Mucosa of descending colon (tissue), 3 donors: ENCODE measurements around the gene SLC35G4. TPM values are rescaled to one million over a fixed set of nuclear protein-coding genes. Genes with fewer than 3 reads are reported as not detected.

Experiments used
- ATAC-seq: fragments of 200-7000 bp; cut with Tn5 transposase; one replicate; pipeline ENCODE4 v1.9.1; 2020; ENCODE audit warnings: mild to moderate bottlenecking, moderate library complexity
- DNase-seq, 3 donors: peaks; one replicate each; pipeline ENCODE4 v3.0.0-alpha.2; 2020
- H3K36me3 ChIP-seq: fragments of 200-600 bp; one replicate; pipeline ENCODE4 v1.8.0; 2021; ENCODE audit warnings: low read depth, mild to moderate bottlenecking
- H3K4me1 ChIP-seq: fragments of 200-600 bp; one replicate; pipeline ENCODE4 v1.8.0; 2021; ENCODE audit warnings: low read depth, mild to moderate bottlenecking
- H3K4me3 ChIP-seq: fragments of 200-600 bp; one replicate; pipeline ENCODE4 v1.8.0; 2021; ENCODE audit warnings: mild to moderate bottlenecking
- H3K9me3 ChIP-seq: fragments of 200-600 bp; one replicate; pipeline ENCODE4 v1.8.0; 2021; ENCODE audit warnings: mild to moderate bottlenecking
- intact Hi-C, 2 donors: fragments of 100-400 bp; cut with DNase I in 1 of 2; cut with micrococcal nuclease in 1 of 2; formaldehyde crosslinking; loops; one replicate each; pipeline versions ENCODE4 v1.11.0 to v1.11.1; 2022; cut with DNase I, micrococcal nuclease
- total RNA-seq, 3 donors: library from RNA; stranded (reverse); fragmentation: NEBNext Ultra II Directional in 2 of 3; extraction: Animal tissue kit (Norgen Biotek cat#: 25700) in 2 of 3; gene quantifications; one replicate each; pipeline versions ENCODE4 v1.2.1 to v1.2.4, GENCODE V29; 2021 to 2023
- TF ChIP-seq, protein P1 (sequence below): fragments of 200-600 bp; IDR thresholded peaks from one replicate; pipeline ENCODE4 v1.8.0; 2022; ENCODE audit warnings: antibody characterized with exemption, mild to moderate bottlenecking
- donor health status: DM: no; HTN: no; CAD: no; lungs with moderate emphysema.
- donor health status: DM: no; HTN: no; CAD: no.
- donor health status: DM: no; HTN: yes; CAD: no.

SLC35G4 gene
- total RNA-seq, 3 donors from 2014 or later: not detected

DNA sequence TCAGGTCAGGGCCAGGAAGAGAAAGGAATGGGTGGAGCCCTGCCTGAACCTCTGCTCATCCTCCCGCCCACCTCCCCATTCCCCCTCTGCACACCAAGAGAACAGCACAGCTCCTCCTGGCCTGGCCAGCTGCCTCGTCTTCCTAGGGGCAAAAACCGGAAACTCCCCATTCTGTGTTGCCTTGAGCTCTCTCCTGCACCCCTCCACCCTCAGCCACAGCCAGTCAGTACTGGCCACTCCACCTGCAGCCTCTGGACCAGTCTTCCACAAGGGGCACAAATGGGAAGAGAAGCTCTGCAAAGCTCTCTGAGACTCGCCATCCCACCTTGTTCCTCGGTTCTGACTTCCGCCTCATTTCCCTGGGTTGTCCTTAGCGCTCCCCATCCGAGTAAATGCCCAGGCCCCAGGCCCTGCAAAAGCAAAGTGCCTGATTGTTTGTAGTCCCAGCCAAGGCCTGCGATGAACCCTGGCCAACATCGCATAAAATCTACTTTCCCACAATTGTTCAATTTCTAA, 39.3 kb upstream of the SLC35G4 start:
- DNase-seq (no peak), ATAC-seq (no peak)
- Histone ChIP-seq H3K4me3 (no peak overlapping the region), H3K36me3 (no peaks in the 10 kb centered on the region), H3K9me3 (no peaks in the 10 kb centered on the region), H3K4me1 (no peaks in the 10 kb centered on the region)
- TF ChIP-seq, protein P1, sequence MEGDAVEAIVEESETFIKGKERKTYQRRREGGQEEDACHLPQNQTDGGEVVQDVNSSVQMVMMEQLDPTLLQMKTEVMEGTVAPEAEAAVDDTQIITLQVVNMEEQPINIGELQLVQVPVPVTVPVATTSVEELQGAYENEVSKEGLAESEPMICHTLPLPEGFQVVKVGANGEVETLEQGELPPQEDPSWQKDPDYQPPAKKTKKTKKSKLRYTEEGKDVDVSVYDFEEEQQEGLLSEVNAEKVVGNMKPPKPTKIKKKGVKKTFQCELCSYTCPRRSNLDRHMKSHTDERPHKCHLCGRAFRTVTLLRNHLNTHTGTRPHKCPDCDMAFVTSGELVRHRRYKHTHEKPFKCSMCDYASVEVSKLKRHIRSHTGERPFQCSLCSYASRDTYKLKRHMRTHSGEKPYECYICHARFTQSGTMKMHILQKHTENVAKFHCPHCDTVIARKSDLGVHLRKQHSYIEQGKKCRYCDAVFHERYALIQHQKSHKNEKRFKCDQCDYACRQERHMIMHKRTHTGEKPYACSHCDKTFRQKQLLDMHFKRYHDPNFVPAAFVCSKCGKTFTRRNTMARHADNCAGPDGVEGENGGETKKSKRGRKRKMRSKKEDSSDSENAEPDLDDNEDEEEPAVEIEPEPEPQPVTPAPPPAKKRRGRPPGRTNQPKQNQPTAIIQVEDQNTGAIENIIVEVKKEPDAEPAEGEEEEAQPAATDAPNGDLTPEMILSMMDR: no peak
- intact Hi-C loops: no loop called here

DNA sequence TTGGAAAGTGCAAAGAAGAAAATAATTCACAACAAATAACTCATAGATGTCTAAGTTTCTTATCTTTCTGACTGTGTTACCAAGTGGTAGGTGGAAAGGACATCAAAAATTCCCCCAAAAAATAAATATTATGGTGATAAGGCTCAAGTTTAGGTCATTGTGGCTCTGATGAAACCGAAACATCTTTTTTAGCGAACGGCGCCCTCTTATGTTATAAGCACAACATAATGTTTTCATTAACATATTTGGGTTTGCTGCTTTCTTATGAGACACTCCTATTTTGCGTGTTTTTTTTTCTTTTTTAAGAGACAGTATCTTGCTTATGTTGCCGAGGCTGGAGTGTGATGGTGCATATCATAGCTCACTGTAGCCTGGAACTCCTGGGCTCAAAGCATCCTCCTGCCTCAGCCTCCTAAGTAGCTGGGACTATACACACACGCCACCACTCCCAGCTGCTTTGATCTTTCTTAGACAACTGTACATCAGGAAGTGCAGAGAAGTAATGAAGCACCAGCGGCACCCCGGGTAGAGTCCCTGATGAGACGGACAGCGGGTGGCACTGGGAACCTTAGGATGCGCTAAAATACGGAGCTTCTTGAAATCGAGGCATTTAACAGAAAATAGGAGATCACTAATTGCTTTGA, 38.5 kb upstream of the SLC35G4 start:
- H3K9me3 ChIP-seq: no peaks in the 10 kb centered on the region

DNA sequence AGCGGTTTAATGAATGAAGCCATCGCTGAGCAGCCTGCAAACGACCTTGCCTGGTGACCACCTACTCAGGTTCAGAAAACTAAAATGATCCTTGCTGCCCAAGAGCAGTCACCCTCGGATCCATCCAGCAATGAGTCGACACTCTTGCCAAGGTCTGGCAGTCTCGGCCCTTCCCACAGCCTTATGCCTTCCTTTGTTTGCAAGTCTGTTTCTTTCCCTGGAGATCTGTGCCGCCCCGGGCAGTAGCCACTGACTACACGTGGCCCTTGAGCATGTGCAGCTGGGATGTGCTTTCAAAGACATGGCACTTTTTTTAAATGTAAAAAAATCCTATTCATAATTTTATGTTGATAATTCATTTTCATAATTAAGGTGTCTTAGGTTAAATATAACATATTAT, 37.2 kb upstream of the SLC35G4 start:
- ATAC-seq (no peak), DNase-seq (no peak)
- Histone ChIP-seq H3K4me3 (no peak overlapping the region), H3K4me1 (no peaks in the 10 kb centered on the region), H3K9me3 (no peaks in the 10 kb centered on the region), H3K36me3 (no peaks in the 10 kb centered on the region)
- intact Hi-C loops: no loop called here
- TF ChIP-seq, protein P1: no peak

More for the DNA sequence above, 38.5 kb upstream of the SLC35G4 start:
- Histone ChIP-seq H3K36me3 (no peaks in the 10 kb centered on the region), H3K4me3 (no peak overlapping the region), H3K4me1 (no peaks in the 10 kb centered on the region)
- intact Hi-C loops: no loop called here
- TF ChIP-seq, protein P1: no peak
- no peak for DNase-seq
- no peak for ATAC-seq

DNA sequence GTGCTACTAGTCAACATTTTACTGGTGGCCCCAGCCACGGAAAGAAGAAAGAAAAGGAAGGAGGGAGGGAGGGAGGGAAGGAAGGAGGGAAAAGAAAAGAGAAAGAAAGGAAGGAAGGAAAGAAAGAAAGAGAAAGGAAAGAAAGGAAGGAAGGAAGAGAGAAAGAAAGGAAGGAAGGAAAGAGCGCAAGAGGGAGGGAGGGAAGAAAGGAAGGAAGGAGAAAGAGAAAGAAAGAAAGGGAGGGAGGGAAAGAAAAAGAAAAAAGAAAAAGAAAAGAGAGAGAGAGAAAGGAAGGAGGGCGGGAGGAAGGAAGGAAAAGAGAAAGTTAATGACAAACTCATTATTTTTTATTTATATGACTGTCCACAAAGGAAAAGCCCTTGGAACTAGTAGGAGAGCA, 34.9 kb upstream of the SLC35G4 start:
- Histone ChIP-seq H3K9me3 (no peaks in the 10 kb centered on the region), H3K36me3 (no peaks in the 10 kb centered on the region), H3K4me1 (no peaks in the 10 kb centered on the region), H3K4me3 (no peak overlapping the region)
- ATAC-seq: no peak
- TF ChIP-seq, protein P1: no peak
- intact Hi-C loops: no loop called here
- DNase-seq: no peak

DNA sequence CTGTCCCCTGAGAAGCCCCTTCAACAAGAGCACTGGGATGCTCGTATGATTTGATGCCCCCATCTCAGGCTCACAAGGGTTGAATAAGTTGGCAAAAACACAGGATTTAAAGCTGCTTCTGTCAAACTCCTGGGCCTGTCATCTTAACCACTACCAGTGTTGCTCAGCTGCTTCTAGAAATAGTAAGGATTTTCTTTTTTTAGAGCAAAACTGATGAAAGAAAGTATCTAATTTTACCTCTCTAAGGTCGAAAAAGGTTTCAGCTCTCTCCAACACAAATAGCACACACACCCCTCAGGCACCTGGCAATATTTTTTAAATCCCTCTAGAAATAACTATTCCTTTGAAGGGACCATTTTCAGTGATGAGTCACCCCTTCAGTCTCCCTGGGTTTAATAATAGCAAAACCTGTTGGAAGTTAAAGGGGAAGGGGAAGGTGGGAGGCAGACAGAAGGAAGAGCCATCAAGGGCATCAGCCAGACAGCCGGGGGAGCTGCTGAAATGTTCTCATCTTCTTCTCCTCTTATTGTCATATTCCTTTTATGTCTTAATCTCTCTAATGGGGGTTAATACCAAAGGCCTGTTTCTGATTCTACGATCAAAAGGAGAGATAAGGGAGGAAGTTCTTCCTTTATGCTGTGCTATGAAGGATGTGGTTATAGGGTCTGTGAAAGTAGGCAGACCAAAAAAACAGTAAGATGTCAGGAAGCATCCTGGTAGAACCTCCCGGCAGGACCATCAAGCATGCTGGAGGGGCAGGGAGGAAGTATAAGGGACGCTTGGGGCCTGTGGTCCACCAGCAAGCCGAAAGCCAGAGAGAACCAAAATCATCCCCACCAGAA, 31.9 kb upstream of the SLC35G4 start:
- DNase-seq: no peak
- intact Hi-C loops: no loop called here
- Histone ChIP-seq H3K9me3 (no peaks in the 10 kb centered on the region), H3K4me3 (no peak overlapping the region), H3K4me1 (no peaks in the 10 kb centered on the region), H3K36me3 (no peaks in the 10 kb centered on the region)
- ATAC-seq: no peak
- TF ChIP-seq, protein P1: no peak
